ENCODE data around the gene SMIM35.

The SMIM35 gene

GRCh38 chr11:117995472-117995871 is 91.3 kb downstream of the SMIM35 start:
- H3K9me3 ChIP-seq (ENCODE audit: severe bottlenecking): no peaks in the 10 kb centered on the region
- DNase-seq: no peak
- TF ChIP-seq, protein P1, sequence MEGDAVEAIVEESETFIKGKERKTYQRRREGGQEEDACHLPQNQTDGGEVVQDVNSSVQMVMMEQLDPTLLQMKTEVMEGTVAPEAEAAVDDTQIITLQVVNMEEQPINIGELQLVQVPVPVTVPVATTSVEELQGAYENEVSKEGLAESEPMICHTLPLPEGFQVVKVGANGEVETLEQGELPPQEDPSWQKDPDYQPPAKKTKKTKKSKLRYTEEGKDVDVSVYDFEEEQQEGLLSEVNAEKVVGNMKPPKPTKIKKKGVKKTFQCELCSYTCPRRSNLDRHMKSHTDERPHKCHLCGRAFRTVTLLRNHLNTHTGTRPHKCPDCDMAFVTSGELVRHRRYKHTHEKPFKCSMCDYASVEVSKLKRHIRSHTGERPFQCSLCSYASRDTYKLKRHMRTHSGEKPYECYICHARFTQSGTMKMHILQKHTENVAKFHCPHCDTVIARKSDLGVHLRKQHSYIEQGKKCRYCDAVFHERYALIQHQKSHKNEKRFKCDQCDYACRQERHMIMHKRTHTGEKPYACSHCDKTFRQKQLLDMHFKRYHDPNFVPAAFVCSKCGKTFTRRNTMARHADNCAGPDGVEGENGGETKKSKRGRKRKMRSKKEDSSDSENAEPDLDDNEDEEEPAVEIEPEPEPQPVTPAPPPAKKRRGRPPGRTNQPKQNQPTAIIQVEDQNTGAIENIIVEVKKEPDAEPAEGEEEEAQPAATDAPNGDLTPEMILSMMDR (IDR thresholded peaks at IDR 0.05; ENCODE audit: low read depth, low read length): no peak
- H3K27me3 ChIP-seq (ENCODE audit: insufficient read depth, low read depth, severe bottlenecking): no peaks in the 10 kb centered on the region
- H3K4me3 ChIP-seq (ENCODE audit: low read depth, low read length): no peak overlapping the region
- H3K36me3 ChIP-seq: no peaks in the 10 kb centered on the region; the same call in 1 of the 2 replicates
- H3K27ac ChIP-seq: no peak overlapping the region

DNA sequence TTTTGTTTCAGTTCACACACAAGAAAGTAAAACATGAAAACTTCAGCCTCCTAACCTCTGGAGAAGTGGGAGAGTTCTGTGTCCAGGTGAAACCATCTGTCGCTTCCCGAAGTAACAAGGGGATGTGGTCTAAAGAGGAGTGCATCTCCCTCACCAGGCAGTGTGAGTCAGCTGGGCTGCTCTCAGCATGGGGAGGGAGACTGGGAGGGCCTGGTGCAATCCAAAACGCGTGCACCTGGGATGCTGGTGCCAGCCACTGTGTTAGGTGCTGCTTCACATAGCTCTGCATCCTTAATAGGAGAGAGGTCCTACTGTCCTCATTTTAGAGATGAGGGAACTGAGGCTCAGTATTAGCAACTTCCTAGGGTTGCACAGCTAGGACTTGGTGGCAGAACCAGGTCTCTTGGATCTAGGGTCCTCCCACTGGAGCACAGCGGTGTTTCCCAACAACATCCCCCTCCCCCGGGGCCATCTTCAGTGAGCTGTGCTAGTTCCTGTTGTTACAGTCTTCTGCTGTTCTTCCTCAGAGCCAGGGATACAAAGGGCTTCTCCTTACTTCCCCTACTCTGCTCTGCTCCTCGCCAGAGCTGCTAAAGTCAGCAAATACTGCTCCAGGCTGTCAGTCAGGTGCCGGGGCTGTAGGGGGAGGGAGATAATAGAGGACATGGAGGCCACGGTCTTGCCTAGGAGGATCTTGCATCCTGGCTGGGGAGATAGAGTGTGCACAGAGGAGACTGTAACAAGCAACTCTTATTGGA is 92.6 kb downstream of the SMIM35 start:
- no peak overlapping the region for H3K4me3 ChIP-seq (ENCODE audit: low read depth, low read length)
- H3K9me3 ChIP-seq (ENCODE audit: severe bottlenecking): no peaks in the 10 kb centered on the region
- no peaks in the 10 kb centered on the region; the same call in 1 of the 2 replicates for H3K36me3 ChIP-seq
- TF ChIP-seq, protein P1 (IDR thresholded peaks at IDR 0.05; ENCODE audit: low read depth, low read length): no peak
- no peak overlapping the region for H3K27ac ChIP-seq
- H3K27me3 ChIP-seq (ENCODE audit: insufficient read depth, low read depth, severe bottlenecking): no peaks in the 10 kb centered on the region
- no peak for DNase-seq

GRCh38 chr11:117992620-117993019 is 94.1 kb downstream of the SMIM35 start:
- Histone ChIP-seq H3K36me3 (no peaks in the 10 kb centered on the region; the same call in 1 of the 2 replicates), H3K27ac (no peak overlapping the region), H3K27me3 (ENCODE audit: insufficient read depth, low read depth, severe bottlenecking) (no peaks in the 10 kb centered on the region), H3K9me3 (ENCODE audit: severe bottlenecking) (no peaks in the 10 kb centered on the region), H3K4me3 (ENCODE audit: low read depth, low read length) (no peak overlapping the region)
- TF ChIP-seq, protein P1 (IDR thresholded peaks at IDR 0.05; ENCODE audit: low read depth, low read length): no peak
- no peak for DNase-seq

GRCh38 chr11:117992136-117992535 is 94.6 kb downstream of the SMIM35 start:
- Histone ChIP-seq H3K4me3 (ENCODE audit: low read depth, low read length) (no peak overlapping the region), H3K9me3 (ENCODE audit: severe bottlenecking) (no peaks in the 10 kb centered on the region), H3K36me3 (no peaks in the 10 kb centered on the region; the same call in 1 of the 2 replicates), H3K27me3 (ENCODE audit: insufficient read depth, low read depth, severe bottlenecking) (no peaks in the 10 kb centered on the region), H3K27ac (no peak overlapping the region)
- DNase-seq: no peak
- TF ChIP-seq, protein P1 (IDR thresholded peaks at IDR 0.05; ENCODE audit: low read depth, low read length): no peak

DNA sequence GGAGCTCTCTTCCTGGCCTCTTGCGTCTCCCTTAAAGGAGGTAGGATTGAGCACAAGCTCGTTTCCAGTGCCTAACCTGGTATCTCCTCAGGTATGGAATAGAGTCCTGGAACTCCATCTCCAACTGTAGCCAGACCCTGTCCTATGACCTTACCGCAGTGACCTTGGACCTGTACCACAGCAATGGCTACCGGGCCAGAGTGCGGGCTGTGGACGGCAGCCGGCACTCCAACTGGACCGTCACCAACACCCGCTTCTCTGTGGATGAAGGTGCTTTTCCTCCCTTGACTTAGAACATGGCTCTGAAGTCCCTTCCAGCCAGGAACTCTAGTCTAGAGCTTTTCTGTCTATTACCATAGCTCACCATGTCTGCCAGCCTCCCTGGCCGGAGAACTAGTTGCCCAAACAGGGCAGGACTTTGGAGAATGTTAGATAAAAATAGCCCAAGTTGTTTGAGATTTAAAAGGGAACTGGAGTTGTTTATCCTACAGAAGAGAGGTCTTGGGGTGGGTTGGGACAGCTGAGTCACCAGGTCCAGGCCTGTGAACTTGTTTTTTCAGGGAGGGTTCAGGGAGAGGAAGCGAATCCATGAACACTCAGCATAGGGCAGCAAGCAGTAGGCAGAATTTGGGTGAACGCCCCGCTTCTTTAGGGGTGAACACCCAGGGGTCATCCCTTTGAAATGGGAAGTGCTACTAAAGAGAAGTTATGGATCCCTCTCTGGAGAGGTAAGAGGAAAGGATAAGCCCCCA is 97.2 kb downstream of the SMIM35 start:
- Histone ChIP-seq H3K36me3 (no peaks in the 10 kb centered on the region), H3K9me3 (ENCODE audit: severe bottlenecking) (no peaks in the 10 kb centered on the region), H3K27me3 (ENCODE audit: insufficient read depth, low read depth, severe bottlenecking) (peaks cover 3% of the 10 kb centered on the region), H3K27ac (no peak overlapping the region), H3K4me3 (ENCODE audit: low read depth, low read length) (no peak overlapping the region)
- DNase-seq: no peak
- TF ChIP-seq, protein P1 (IDR thresholded peaks at IDR 0.05; ENCODE audit: low read depth, low read length): no peak

Data from WERI-Rb-1 (cell line).